NOMO-1 treated with DMSO at 0.1 percent for 48 hours (cell line): ENCODE results near the gene DOCK9.

Experiments
- DNase-seq: peaks from one replicate; lab custom pipeline; 2025; ENCODE audit not compliant: unreplicated experiment; lab: John Stamatoyannopoulos, UW

DOCK9 gene

DNA sequence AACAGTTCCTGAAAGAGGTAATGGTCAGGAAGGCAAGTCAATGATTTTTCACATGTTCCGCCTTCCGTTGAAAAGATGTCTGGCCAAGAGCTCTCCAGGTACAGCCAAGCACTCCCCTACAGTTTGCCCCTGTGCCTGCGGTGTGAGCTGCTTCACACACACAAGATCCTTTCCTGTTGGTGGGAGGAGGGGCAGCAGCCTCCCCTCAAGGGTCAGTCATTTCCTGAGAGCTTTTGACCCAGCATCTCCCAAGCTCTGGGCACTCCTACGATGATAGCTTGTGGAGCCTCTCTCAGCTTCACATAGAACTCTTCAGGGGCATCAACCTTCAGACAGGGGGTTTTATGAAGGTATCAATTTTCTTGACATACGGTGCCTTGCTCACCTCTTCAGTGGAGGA, 86.9 kb downstream of the DOCK9 start:
- no peak for DNase-seq

DNA sequence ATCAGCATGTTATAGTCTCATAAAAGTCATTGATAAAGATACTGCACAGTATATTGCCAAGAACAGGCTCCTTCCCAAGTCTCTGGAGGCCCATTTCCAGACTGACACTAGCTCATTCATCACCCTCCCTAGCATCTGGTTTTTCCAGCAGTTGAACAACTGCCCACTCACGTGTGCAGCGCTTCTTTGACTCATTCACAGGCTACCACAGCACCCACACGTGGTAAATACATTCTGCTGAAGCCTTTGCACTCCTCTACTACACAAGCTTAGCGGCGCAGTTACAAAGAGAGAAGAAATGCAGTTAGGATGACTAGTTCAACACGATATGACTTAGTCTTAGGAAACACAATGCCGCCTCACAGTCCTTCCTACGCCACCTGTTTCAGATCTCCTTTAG, 87.7 kb downstream of the DOCK9 start:
- no peak for DNase-seq

- no peak for DNase-seq
Observed at GRCh38 chr13:98889419-98890085, 88.3 kb downstream of the DOCK9 start.

GRCh38 chr13:98888890-98889279, 89.0 kb downstream of the DOCK9 start:
- DNase-seq: no peak

- no peak for DNase-seq
Observed at GRCh38 chr13:98888222-98888889, 89.5 kb downstream of the DOCK9 start.

- DNase-seq: no peak
Observed at GRCh38 chr13:98886587-98887230, 91.2 kb downstream of the DOCK9 start.

- DNase-seq: no peak
Observed at GRCh38 chr13:98885600-98885999, 92.3 kb downstream of the DOCK9 start.

DNA sequence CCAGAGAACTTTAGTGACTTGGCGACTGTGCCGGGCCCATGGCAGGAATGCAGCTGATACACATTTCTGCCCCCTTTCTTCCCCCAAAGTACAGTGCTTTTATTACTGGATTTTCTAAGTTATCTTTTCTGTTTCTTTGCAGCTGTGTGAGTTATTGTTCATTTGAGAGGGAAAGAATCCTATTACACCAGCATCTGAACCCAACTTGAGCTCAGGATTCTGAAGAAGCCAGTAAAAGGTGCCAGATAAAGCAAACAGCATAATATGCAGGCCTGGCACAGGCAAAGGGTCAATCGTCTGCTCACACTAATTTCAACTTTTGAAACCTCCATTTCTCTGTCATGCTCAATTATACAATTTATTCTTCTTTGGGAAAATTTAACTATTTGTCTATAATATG, 93.9 kb downstream of the DOCK9 start:
- no peak for DNase-seq

- DNase-seq: no peak
Observed at GRCh38 chr13:98881390-98881789, 96.5 kb downstream of the DOCK9 start.

GRCh38 chr13:98880677-98881076, 97.2 kb downstream of the DOCK9 start:
- no peak for DNase-seq

GRCh38 chr13:98879957-98880356, 97.9 kb downstream of the DOCK9 start:
- DNase-seq: no peak

- DNase-seq: no peak
Observed at GRCh38 chr13:98879127-98879520, 98.7 kb downstream of the DOCK9 start.

DNA sequence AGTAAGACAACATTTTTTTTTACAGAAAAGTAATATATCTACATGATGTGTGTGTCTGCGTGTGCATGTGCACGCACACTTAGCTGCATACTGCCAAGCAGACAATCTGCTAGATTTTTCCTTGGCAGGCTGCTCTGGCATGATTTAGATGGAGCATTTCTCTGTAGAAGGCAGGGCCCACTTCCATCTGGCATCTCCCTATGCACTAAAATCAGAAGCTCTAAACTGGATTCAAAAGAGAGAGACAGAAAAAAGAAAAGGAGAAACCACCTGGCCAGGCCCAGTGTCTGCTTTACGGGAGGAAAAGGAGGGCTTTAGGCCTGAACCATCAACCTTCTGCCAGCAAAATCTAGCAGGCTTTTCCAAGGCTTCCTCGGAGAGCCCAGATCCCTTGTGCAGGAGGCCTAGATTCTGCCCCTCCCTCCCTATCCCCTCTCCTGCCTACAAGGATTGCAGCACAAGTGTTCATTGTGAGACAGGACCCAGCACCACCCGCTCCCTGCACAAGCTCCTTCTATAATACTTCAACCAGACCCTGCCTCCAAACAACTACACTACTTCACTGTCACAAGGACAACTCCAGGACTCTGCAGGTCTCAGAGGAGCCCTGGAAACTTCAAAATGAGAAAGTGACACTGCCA, 99.3 kb downstream of the DOCK9 start:
- no peak for DNase-seq

DNA sequence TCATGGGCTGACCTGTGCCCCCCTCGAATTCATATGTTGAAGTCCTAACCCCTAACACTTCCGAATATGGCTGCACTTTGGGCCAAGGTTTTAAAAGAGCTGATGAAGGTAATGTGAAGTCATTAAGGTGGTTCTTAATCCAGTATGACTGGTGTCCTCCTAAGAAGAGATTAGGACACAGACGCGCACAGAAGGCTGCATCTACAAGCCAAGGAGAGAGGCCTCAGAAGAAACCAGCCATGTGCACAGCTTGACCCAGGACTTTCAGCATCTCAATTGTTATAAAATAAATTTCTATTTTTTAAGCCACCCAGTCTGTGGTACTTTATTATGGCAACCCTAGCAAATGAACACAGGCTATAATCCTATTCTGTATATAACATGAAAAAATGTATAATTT, 99.9 kb downstream of the DOCK9 start:
- no peak for DNase-seq

DNA sequence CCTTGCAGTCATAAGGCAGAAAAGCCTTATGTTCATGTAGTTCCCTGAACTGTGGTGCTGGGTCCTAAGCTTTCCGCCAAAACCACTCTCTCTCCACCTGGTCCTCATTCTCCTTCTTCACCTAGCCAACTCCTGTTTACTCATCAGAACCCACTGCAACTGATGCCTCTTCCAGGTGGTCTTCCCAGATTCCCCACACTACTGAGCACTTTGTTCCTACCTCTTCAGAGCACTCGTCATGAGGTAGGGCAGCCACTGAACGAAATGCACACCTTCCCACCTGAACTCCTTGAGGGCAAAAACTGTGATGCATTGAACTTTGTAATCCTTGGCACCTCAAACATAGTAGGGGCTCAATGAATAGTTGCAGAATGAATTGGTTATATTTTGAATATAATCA, 100.4 kb downstream of the DOCK9 start:
- no peak for DNase-seq

- DNase-seq: peak; percentile 10
Observed at GRCh38 chr13:98875146-98875729, 102.6 kb downstream of the DOCK9 start.

DNA sequence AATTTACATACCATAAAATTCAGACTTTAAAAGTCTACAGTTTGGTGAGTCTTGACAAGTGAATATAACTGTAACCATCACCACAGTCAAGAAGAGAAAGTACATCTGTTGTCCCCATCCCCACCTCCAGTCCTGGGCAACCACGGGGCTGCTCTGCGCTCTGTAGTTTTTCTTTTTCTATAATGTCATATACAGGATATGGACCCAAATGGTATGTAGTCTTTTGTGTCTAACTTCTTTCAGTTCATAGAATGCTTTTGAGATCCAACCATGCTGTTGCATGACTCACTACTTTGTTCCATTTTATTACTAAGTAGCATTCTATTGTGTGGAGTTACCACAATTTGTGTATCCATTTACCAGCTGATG, 103.9 kb downstream of the DOCK9 start:
- no peak for DNase-seq

DNA sequence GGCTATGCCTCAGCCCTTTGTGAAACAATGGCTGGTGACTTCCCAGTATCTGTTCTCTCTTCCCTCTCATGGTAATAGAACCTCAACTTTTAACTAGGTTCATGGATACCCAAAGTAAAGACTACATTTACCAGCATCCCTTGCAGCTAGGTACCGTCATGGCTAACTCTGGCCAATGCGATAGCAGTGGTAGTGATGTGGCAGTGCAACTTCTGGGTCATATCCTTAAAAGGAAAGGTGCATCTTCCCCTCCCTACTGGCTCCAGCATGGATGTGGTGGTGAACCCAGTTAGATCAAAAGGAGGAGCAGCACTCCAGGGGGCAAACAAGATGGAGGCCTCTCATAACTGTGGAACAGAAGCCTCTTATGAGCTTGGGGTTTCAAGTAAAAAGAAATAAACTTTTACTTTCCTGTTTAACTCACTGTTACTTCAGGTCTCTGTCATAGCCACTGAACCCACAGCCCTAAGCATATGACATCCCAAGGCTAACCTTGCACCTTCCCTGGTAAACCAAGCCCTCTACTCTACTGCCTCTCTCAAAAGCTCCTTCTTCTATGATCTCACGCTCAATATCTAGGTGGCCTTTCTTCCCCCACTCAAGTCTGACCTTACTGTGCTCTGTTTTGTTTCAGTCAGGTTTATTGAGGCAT, 104.4 kb downstream of the DOCK9 start:
- no peak for DNase-seq

DNA sequence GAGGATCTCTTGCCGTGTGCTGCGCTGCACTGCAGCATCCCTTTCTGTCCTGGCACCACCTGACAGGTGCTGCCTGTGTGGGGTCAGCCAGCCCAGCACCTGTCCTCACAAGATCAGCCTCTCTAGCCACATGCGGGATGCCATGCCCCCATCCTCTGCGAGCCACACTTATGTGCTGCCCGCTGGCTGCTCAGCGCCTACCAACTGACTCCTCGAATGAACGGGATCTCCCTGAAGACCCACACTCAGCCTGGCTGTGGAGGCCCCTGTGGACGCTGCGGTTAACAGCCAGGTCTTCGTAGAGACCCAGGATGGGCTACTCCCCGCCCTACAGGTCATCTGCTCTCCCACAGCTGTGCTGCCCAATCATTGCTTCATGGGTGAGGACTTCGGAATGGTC, 106.1 kb downstream of the DOCK9 start:
- no peak for DNase-seq

DNA sequence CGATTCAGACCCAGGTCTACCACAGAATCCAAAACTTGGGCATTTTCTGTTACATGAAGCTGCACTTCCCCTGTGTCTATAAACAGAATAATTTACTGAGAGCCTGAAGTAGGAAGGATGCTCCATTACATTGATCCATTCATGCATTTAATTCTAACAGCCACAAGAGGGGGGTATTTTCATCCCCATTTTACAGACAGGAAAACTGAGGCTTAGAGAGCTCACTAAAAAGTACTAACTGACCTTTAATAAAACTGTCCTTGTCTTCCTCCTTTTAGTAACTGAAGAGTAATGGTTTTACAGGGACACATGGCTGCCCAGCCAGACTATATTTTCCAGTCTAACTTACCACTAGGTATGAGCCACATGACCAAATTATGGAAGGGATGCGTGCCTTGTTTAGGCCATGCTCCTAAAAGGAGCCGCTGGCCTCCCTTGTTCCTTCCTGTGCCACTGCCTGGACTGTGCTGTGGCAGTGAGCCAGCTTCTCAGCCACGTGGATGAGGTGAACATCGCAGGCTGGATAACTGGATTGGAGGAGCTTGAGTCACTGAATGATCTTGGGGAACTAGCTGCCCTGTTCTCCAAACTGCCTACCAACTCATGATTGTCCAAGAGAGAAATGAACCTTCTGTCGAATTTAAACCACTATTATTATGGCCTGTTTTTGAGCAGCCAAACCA, 108.3 kb downstream of the DOCK9 start:
- DNase-seq: no peak

- no peak for DNase-seq
Observed at GRCh38 chr13:98868932-98869331, 108.9 kb downstream of the DOCK9 start.
